NCI-H82 treated with DMSO at 0.1 percent for 48 hours (cell line): ENCODE results near the gene ST8SIA4.

Experiments
- DNase-seq: peaks from one replicate; lab custom pipeline; 2025; ENCODE audit not compliant: unreplicated experiment; lab: John Stamatoyannopoulos, UW

The ST8SIA4 gene

DNA sequence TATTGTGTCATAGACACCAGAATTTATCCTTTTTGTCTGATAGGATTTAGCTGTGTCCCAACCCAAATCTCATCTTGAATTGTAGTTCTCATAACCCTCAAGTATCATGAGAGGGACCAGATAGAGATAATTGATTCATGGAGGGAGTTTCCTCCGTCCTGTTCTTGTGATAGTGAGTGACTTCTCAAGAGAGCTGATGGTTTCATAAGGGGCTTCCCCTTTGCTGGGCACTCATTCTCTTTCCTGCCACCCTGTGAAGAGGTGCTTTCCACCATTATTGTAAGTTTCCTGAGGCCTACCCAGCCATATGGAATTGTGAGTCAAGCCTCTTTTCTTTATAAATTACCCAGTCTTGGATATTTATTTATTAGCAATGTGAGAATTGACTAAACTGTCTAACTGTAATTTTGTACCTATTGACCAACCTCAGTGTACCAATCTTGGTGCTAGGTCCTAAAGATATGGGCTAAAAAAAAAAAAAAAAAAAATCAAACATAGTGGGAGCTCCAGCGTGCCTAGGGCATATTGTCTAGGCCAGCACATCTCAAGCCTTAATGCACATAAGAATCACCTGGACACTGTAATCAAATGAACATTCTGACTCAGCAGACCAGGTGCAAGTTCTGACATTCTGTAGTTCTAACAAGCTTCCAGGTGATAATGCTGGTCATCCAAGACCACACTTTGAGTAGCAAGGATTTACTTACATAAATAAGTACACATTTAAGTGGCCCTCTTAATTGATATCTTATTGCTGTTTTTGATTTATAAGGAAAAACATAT lies 30.5 kb downstream of the ST8SIA4 start:
- DNase-seq: no peak

DNA sequence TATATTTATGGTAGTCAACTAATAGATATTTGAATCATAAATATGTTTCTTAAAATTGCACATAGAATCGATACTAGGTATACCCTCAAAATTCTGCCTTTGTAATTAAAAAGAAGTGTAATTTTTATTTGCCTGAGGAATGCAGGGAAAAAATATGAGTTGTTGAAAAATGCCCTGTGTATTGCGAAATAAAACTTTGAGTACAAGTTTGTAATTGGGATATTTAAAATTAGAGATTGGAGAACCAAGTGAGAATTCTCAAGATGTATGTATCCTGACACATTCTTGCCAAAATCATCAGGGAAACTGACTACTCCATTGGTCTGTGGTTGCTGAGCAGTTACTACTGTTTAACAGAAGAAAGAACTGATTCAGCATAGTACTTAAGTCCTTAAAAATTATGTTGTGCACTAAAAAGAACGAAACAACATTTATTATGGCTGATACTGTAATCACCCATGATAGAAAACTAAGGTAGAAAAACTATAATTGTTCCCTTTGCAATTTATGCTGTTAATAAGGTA lies 36.0 kb downstream of the ST8SIA4 start:
- DNase-seq: no peak

DNA sequence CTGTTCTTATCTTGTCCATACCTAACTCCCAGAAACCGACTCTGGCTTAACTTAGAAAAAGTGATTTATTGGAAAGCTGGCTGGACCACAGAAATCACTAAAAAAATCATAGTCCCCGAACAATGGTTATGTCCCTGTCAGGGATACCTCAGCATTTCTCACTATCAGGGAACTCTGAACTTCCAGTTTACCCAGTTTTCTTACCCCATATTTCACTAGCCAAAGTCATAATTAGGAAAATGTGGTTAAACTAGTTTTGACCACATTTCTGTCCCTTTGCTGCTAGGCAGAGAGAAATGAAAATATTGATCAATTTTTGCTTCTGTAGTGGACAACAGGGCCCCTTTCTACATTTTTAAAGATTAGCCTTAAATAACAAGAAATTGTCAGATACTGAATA lies 38.2 kb downstream of the ST8SIA4 start:
- no peak for DNase-seq

DNA sequence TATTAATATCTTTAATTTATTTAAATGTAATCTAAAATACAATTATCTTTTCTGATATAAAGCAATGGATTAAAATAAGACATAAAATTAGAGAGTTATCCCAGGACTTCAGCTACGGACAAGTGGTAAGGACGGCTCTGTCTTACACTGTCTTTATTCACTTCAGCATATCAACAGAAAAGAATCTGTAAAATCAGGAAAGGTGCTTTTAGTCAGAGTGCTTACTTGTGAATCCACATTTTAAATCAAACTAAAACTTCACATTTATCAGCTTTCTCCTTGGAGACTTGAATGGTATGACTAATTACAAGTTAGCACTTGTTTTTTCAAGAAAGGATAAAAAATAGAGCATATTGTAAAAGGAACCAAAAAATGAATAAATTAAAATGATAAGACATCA lies 39.3 kb downstream of the ST8SIA4 start:
- DNase-seq: no peak

DNA sequence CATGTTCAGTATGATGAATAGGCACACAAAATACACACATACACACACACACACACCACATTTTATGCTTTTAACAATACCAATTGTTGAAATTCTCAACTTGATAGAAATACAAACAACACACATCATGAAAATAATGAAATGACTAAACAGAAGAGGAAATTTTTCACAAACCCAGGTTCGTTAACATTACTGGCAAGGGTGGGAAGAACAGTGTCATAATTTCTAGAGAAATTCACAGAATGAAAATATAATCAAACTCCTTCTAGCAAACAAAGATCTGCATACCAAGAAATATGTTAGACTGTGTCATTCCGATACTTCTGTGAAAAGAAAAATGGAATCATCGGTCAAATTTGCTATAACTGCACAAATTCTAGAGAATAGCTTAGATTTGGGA lies 41.9 kb downstream of the ST8SIA4 start:
- DNase-seq: no peak

DNA sequence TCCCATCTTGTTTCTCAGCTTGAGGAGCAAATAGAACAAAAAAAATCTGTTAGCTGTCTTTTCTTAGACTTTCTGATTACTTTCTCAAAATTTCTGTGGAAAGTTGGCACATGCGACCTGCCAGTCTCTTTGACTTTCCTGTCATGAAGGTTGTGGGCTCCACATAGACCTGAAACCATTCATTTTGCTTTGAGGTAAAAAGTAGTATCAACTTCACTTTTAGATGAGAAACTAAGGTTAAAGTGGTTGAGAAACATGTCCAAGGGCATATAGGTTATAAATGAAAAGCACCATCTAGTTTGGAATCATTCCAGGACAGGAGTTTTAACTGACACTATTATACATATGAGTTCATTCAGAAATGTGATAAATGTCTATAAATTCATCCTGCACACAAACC lies 42.7 kb downstream of the ST8SIA4 start:
- no peak for DNase-seq

DNA sequence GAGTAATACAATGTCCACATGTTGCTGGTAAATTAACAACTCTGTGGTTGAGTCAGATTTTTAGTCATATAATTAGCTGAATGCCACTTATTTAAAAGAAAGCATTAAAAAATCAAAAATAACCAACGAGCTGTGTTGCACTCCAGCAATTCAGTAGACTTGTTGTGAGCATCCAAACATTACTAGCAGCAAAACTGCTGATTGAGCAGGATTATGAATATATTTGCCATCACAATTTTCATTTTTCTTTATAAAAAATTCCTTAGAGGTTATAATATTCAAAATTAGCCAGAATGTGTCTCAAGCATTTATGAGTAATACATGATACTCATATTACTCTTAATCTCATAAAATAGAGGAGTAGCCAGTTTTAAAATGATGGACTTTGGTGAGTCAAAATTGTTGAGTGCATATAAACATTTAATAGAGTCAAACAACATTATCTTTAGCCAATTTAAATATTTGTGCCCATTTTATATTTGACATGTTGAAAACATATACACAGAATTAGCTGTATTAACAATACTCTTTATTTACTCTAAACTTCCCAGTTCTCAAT lies 44.0 kb downstream of the ST8SIA4 start:
- DNase-seq: no peak

DNA sequence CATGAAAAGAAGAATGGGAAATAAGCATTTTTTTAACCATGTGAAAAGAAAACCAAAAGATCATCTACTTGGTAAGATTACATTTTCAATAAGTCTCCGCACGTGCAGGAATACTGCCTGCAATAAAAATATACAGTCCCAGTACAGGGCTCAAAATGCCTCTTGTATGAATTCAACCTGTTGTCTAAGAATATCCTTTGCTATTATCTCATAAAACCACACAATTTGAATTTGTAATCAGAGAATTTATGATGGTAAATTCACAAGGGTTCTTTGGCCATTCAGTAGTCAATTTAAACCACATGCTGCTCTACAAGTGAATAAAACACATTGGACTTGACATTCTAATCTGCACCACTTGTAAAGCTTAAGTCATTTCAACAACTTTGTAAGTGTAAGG lies 46.6 kb downstream of the ST8SIA4 start:
- no peak for DNase-seq

DNA sequence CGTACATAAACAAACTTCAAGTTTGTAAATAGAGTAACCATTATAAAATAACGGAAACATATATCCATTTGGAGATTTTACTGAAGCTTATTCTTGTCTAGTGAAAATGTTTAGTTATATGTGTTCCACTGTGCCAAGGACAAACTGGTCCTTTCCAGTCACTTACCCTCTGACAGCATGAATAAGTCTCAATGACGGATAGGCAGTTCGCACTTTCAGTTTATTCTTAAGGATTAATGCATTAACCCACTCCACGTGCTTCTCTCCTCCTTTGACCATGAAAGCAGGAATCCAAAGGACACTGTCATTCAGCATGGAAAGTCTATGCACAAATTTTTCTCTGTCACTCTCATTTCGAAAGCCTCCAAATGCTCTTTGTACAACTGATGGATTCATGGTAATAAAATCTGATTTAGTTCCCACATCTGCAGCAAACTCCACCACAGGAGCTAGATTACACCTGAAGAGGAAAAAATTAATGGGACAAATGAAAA lies 47.1 kb downstream of the ST8SIA4 start:
- DNase-seq: no peak

DNA sequence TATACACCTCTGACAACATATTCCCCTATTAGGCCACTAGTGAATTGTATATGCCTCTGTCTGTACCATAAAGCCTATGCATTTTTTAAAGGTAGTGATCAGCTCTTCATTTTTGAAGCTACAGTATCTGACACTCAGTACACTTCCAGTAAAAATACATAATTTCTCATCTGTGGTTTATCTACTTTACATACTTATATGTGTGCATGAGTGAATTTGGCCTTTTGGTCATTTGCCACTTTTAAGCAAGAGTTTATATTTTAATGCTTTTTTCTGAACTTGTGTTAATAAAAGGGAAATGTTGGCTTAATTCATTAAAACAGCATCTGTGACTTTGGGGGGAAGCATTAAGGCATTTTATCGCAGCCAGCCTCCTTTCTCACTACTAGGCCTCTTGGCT lies 47.8 kb downstream of the ST8SIA4 start:
- DNase-seq: no peak

DNA sequence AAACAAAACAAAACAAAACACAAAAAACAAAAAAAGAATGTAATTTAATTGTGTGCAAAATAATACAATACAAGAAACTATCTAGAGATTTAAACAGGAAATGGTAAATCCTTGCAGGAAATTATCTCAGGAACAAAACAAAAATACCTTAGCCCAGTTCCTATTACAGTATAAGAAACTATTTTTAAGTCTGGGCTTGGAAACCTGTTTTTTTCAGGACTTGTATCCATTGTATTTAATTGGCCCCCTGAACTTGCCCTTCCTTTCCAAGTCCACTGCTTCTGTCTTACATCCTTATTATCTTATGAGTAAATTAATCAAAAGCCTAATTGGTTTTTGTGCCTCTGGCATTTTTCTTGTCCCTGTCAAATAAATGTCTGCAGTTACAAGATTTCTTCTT lies 48.5 kb downstream of the ST8SIA4 start:
- no peak for DNase-seq

DNA sequence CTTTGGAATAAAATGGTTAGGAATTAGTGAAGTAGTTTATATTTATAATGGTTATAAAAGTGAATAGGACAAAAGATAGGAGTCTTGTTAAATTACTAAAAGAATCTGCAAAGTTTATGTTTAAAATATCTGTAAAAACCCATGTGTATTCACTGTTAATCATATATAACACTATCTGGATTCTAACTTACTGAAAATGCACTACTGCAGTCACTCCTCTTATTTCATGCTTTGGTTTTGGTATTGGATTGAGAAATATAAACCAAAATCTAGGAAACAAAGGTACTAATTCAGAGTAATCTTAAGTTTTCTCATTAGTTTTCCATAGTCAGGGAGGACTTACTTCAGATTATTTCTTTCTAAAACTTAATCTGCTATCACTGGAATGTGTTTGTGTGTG lies 49.5 kb downstream of the ST8SIA4 start:
- no peak for DNase-seq

DNA sequence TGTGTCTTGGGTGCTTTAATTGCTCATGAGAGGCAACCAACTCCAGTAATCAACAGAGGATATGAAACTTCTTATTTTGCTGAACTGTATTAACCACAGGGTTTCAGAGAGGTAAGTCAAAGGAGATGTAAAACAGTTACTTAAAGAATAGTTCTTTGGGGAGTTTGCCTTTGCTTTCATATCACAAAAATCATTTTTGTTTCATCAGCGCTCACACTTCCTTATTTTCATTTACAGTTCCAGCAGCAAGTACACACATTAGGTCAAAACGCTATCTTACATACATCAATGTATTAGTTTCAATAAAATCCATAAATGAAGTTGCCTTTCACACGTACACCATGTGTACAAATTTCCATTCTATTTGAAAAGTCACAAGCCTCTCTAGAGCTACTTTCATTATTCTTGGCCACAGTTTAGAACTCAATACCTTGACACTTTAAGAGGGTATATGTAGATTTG lies 50.1 kb downstream of the ST8SIA4 start:
- no peak for DNase-seq

DNA sequence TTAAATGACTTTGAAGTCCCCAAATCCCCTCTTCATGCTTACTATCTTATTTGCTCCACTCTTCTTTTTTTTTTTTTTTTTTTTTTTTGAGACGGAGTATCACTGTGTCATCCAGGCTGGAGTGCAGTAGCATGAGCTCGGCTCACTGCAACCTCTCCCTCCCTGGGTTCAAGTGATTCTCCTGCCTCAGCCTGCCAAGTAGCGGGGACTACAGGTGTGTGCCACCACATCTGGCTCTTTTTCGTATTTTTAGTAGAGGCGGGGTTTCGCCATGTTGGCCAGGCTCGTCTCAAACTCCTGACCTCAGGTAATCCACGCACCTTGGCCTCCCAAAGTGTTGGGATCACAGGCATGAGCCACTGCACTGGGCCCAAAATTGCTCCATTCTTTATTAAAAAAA lies 51.0 kb downstream of the ST8SIA4 start:
- no peak for DNase-seq

DNA sequence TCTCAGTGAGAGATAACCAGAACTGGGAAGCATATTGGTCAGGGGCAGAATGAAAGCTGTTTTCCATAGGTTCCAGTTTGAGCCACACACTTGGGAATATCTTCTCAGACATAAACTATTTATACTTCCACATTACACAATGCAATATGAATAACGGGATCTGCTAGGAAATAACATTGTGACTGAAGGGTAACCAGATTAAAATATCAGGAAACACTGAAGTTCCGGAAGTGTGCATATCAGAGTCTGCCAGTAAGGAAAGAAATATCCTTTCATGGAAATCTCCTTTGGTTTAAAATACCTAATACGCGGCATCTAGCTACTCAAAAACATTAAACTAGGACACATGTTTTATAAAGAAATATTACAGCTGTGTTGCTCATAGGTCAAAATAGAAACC lies 56.3 kb downstream of the ST8SIA4 start:
- no peak for DNase-seq

DNA sequence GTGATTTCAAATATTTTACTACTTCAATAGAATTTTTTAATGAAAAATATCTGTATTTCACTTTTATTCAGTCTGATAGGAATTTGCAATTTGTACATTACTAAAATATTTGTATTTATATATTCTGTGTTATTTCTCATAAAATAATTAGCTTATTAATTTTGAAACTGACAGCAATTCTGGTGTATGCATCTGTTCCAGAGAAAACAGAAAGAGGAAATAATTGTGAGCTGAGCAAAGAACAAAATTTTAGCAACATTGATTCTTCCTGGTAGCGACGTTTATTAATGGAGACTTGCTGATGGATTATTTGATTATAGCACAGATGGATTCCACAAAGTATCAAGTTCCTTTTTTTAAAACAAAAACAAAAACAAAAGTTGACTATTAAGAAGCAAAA lies 61.0 kb downstream of the ST8SIA4 start:
- DNase-seq: no peak

DNA sequence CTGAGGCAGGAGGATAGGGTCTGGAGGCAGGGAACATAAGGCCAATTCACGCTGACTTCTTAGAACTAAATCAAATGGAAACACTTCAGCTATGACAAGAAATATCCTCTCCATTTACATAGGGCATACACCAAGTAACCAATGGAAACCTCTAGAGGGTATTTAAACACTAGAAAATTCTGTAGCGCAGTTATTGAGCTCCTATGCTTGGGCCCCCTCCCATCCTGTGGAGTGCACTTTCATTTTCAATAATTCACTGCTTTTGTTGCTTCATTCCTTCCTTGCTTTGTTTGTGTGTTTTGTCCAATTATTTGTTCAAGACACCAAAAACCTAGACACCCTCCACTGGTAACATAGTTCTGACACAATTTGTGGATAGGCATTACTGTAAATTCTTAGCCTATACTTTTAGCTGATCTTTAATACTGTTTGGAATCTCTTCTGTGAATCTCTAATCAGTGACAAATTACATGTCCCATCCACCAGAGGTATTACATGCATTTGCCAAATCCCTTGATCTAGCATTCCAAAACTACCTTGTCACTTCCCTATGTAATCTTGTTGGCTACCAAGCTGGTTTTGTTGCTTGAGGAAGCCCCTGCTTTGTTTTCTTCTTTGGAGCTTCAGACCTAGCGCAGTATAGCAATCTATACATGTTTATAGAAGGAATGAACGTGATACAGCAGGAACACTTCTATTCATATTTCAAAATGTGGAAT lies 61.6 kb downstream of the ST8SIA4 start:
- no peak for DNase-seq

DNA sequence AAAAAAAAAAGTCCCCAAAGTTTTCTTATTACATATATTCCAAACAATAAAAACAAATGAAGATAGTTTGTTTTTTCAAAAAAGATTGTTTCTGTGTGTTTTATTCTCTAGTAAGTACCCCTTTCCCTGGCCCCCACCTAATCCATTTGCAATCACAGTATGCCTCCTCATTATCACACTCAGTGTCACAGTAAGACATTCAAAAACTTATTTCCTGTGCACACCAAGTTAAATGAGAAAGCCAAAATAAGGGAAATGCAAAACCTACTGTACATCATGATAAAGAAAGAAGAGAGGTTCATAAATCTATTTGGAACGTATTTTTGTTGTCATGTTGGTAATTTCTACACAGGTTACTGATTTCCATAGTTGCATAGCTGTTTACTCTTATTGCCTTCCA lies 62.3 kb downstream of the ST8SIA4 start:
- DNase-seq: no peak

DNA sequence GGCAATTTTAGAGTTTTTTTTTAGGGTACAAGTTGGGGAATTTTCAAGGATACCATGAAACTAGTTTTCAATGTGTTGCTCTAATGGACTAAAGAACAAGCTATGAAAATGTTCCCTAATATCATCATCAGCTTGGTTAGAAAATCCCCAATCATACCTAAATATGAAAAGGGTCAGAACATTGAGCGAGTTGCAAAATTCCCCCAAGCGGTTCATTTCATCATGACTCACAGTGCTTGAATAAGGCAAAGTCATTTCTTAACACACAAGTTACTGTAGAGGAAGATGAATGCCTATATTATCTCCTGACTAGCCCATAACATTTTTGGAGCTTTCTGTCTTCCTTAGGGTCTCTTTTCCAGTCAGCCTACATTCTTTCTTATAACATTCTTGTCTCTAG lies 62.7 kb downstream of the ST8SIA4 start:
- DNase-seq: no peak

DNA sequence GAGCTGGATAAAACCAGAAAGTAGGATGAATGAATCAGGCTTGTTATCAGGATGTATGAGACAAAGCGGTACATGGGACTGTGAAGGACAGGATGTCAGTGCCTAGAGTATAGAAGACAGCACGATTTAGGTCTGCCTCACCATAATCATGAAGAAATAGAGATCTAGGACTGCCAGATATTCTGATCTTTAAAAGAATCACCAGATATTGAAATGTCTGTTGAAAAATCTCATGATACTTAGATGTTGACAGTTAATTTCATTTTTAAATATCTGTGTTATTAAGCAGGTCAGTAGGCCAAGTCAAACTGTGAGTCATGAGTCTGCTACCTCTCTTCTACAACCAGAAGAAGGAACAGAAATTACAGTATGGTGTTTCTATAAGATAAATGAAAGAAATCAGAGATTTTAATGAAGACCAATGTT lies 65.0 kb downstream of the ST8SIA4 start:
- no peak for DNase-seq

DNA sequence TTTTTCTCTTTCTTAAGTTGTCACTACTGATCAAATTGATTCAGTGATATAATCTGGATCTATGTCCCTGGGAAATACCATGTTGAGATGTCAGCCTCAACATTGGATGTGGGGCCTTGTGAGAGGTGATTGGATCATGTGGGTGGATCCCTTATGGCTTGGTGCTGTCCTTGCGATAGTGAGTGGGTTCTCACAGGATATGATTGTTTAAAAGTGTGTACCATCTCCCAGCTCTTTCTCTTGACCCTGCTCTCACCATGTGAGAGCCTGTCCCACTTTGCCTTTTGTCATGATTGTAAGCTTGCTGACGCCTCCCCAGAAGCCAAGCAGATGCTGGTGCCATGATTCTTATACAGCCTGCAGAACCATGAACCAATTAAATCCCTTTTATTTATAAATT lies 68.6 kb downstream of the ST8SIA4 start:
- DNase-seq: no peak
